DOHH2 (cell line): ENCODE measurements around the gene UBE2QL1.

ENCODE experiments used
- CTCF ChIP-seq: fragments of 200-600 bp; sonication (generic); IDR thresholded peaks from one replicate; pipeline ENCODE4 v1.5.1; 2014; ENCODE audit warnings: antibody characterized with exemption, mild to moderate bottlenecking, low read depth, low read length; ENCODE audit not compliant: poor library complexity, severe bottlenecking
- EZH2phosphoT487 ChIP-seq: fragments of 200-600 bp; sonication (generic); IDR thresholded peaks from 2 replicates; pipeline ENCODE4 v1.6.1; 2017; ENCODE audit warnings: borderline replicate concordance, mild to moderate bottlenecking, antibody characterized with exemption, low read length, moderate library complexity, mixed read lengths

- no peak for TF ChIP-seq CTCF
- TF ChIP-seq EZH2phosphoT487 = no peak
Measured at GRCh38 chr5:6522923-6523322, 74.3 kb downstream of the UBE2QL1 start.
